HEK293 (cell line): ENCODE data around the gene HIC1.
A peak's percentile ranks its signal among the peaks of the same experiment; 100 is the strongest.

ENCODE experiments used
- KLF7 ChIP-seq: fragments of 450-650 bp; formaldehyde crosslinking; IDR thresholded peaks from 2 replicates; pipeline ENCODE4 v1.5.1; 2016; ENCODE audit warnings: missing biosample characterization, missing genetic modification characterization, borderline replicate concordance
- OSR2 ChIP-seq: fragments of 450-650 bp; formaldehyde crosslinking; IDR thresholded peaks from 2 replicates; pipeline ENCODE4 v1.5.1; 2016; ENCODE audit warnings: missing biosample characterization, missing genetic modification characterization
- OVOL3 ChIP-seq: fragments of 450-650 bp; formaldehyde crosslinking; IDR thresholded peaks from 2 replicates; pipeline ENCODE4 v1.5.1; 2016; ENCODE audit warnings: missing biosample characterization, missing genetic modification characterization
- SP2 ChIP-seq: fragments of 450-650 bp; formaldehyde crosslinking; IDR thresholded peaks from 2 replicates; pipeline ENCODE4 v1.5.1; 2016; ENCODE audit warnings: missing biosample characterization, missing genetic modification characterization
- ZBTB20 ChIP-seq: fragments of 450-650 bp; formaldehyde crosslinking; IDR thresholded peaks from 2 replicates; pipeline ENCODE4 v1.5.1; 2016; ENCODE audit warnings: missing biosample characterization, missing genetic modification characterization
- ZFP69B ChIP-seq: fragments of 450-650 bp; formaldehyde crosslinking; IDR thresholded peaks from 2 replicates; pipeline ENCODE4 v1.5.1; 2016; ENCODE audit warnings: missing biosample characterization, missing genetic modification characterization
- ZNF2 ChIP-seq: fragments of 450-650 bp; formaldehyde crosslinking; IDR thresholded peaks from 2 replicates; pipeline ENCODE4 v1.5.1; 2016; ENCODE audit warnings: missing biosample characterization, missing genetic modification characterization
- ZNF221 ChIP-seq: fragments of 450-650 bp; formaldehyde crosslinking; IDR thresholded peaks from 2 replicates; pipeline ENCODE4 v1.5.1; 2017; ENCODE audit warnings: missing biosample characterization, missing genetic modification characterization, borderline replicate concordance
- ZNF248 ChIP-seq: fragments of 450-650 bp; formaldehyde crosslinking; IDR thresholded peaks from 2 replicates; pipeline ENCODE4 v1.5.1; 2017; ENCODE audit warnings: missing biosample characterization, missing genetic modification characterization
- ZNF350 ChIP-seq: fragments of 450-650 bp; formaldehyde crosslinking; IDR thresholded peaks from 2 replicates; pipeline ENCODE4 v1.5.0; 2017; ENCODE audit warnings: missing biosample characterization, mild to moderate bottlenecking, missing genetic modification characterization
- ZNF423 ChIP-seq: fragments of 450-650 bp; formaldehyde crosslinking; IDR thresholded peaks from 2 replicates; pipeline ENCODE4 v1.5.1; 2016; ENCODE audit warnings: missing biosample characterization, missing genetic modification characterization
- ZNF561 ChIP-seq: fragments of 450-650 bp; IDR thresholded peaks from 2 replicates; pipeline ENCODE4 v1.5.1; 2018; ENCODE audit warnings: missing biosample characterization, missing genetic modification characterization, borderline replicate concordance
- ZNF610 ChIP-seq: fragments of 450-650 bp; formaldehyde crosslinking; IDR thresholded peaks from 2 replicates; pipeline ENCODE4 v1.5.1; 2016; ENCODE audit warnings: missing biosample characterization, missing genetic modification characterization, borderline replicate concordance
- ZNF623 ChIP-seq: fragments of 450-650 bp; formaldehyde crosslinking; IDR thresholded peaks from 2 replicates; pipeline ENCODE4 v1.5.1; 2016; ENCODE audit warnings: missing biosample characterization, missing genetic modification characterization
- ZNF777 ChIP-seq: fragments of 450-650 bp; formaldehyde crosslinking; IDR thresholded peaks from 2 replicates; pipeline ENCODE4 v1.5.1; 2017; ENCODE audit warnings: missing biosample characterization, missing genetic modification characterization, borderline replicate concordance
- ZNF792 ChIP-seq: fragments of 450-650 bp; formaldehyde crosslinking; IDR thresholded peaks from 2 replicates; pipeline ENCODE4 v1.5.1; 2016; ENCODE audit warnings: missing biosample characterization, missing genetic modification characterization
- ZNF830 ChIP-seq: fragments of 450-650 bp; IDR thresholded peaks from 2 replicates; pipeline ENCODE4 v1.5.0; 2018; ENCODE audit warnings: missing biosample characterization, missing genetic modification characterization, low read depth, mild to moderate bottlenecking, moderate library complexity
- ZSCAN30 ChIP-seq: fragments of 450-650 bp; IDR thresholded peaks from 2 replicates; pipeline ENCODE4 v1.5.1; 2018; ENCODE audit warnings: missing biosample characterization, mild to moderate bottlenecking, missing genetic modification characterization, moderate library complexity
- TF ChIP-seq, protein P1 (sequence below): fragments of 450-650 bp; formaldehyde crosslinking; IDR thresholded peaks from 2 replicates; pipeline ENCODE4 v1.5.1; 2016; ENCODE audit warnings: missing biosample characterization, missing genetic modification characterization
- TF ChIP-seq, protein P2 (sequence below): fragments of 450-650 bp; formaldehyde crosslinking; IDR thresholded peaks from 2 replicates; pipeline ENCODE4 v1.5.1; 2016; ENCODE audit warnings: missing biosample characterization, missing genetic modification characterization
- TF ChIP-seq, protein P3 (sequence below): fragments of 450-650 bp; formaldehyde crosslinking; IDR thresholded peaks from 2 replicates; pipeline ENCODE4 v1.5.1; 2016; ENCODE audit warnings: missing biosample characterization, missing genetic modification characterization
- TF ChIP-seq, protein P4 (sequence below): fragments of 450-650 bp; formaldehyde crosslinking; IDR thresholded peaks from 2 replicates; pipeline ENCODE4 v1.5.1; 2016; ENCODE audit warnings: missing biosample characterization, missing genetic modification characterization
- TF ChIP-seq, protein P5 (sequence below): fragments of 450-650 bp; formaldehyde crosslinking; IDR thresholded peaks from 2 replicates; pipeline ENCODE4 v1.5.1; 2017; ENCODE audit warnings: missing biosample characterization, missing genetic modification characterization
- TF ChIP-seq, protein P6 (sequence below): fragments of 450-650 bp; formaldehyde crosslinking; IDR thresholded peaks from 2 replicates; pipeline ENCODE4 v1.5.1; 2016; ENCODE audit warnings: missing biosample characterization, missing genetic modification characterization

HIC1 gene

DNA sequence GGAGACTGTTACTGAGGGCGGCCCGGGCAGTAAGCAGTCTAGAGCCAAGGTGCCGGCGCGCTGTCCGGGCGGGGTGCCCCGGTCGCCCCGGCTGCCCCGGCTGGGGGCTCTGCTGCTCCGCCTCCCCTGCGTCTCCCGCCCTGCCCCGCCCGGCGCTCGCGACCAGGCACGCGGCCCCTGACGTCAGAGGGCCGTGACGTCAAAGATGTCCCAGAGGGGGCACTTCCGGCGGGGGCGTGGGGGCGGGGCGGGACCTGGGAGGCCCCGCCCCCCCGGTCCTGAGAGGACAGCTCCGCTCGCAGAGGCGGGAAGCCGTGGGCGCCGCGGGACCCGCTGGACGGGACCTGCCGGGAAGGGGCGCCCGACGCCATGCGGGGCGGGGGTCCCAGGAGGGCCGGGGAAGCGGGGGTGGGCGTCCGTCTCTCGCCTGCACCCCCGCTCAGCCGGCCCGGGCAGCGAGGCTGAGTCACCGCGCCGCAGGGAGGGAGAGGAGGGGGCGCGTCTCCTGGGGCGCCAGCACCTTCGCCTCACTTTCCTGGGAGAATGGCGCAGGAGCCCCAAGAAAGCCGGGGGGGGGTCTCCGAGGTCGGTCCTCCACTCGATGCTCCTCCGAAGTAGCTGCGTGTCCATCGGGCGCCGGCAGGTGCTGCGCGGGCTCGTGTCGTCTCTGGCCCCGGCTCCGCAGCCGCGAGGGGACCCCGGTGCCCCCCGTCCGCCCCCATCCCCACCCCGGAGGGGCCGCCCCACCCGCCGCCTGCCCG is 4.4 kb upstream of the HIC1 start (continued):
- TF ChIP-seq, protein P1, sequence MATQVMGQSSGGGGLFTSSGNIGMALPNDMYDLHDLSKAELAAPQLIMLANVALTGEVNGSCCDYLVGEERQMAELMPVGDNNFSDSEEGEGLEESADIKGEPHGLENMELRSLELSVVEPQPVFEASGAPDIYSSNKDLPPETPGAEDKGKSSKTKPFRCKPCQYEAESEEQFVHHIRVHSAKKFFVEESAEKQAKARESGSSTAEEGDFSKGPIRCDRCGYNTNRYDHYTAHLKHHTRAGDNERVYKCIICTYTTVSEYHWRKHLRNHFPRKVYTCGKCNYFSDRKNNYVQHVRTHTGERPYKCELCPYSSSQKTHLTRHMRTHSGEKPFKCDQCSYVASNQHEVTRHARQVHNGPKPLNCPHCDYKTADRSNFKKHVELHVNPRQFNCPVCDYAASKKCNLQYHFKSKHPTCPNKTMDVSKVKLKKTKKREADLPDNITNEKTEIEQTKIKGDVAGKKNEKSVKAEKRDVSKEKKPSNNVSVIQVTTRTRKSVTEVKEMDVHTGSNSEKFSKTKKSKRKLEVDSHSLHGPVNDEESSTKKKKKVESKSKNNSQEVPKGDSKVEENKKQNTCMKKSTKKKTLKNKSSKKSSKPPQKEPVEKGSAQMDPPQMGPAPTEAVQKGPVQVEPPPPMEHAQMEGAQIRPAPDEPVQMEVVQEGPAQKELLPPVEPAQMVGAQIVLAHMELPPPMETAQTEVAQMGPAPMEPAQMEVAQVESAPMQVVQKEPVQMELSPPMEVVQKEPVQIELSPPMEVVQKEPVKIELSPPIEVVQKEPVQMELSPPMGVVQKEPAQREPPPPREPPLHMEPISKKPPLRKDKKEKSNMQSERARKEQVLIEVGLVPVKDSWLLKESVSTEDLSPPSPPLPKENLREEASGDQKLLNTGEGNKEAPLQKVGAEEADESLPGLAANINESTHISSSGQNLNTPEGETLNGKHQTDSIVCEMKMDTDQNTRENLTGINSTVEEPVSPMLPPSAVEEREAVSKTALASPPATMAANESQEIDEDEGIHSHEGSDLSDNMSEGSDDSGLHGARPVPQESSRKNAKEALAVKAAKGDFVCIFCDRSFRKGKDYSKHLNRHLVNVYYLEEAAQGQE (tag by site-specific recombination) = peak; percentile 55; the same call in 1 of the 2 replicates
- TF ChIP-seq ZNF350 (tag by site-specific recombination) = no peak
- TF ChIP-seq ZNF248 (tag by site-specific recombination) = no peak
- peak; percentile 58; the same call in 1 of the 2 replicates for TF ChIP-seq ZNF423 (tag by site-specific recombination)
- TF ChIP-seq, protein P2, sequence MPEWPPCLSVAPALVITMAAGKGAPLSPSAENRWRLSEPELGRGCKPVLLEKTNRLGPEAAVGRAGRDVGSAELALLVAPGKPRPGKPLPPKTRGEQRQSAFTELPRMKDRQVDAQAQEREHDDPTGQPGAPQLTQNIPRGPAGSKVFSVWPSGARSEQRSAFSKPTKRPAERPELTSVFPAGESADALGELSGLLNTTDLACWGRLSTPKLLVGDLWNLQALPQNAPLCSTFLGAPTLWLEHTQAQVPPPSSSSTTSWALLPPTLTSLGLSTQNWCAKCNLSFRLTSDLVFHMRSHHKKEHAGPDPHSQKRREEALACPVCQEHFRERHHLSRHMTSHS (tag by site-specific recombination) = no peak
- TF ChIP-seq SP2 (tag by site-specific recombination) = peak; percentile 57
- TF ChIP-seq, protein P3, sequence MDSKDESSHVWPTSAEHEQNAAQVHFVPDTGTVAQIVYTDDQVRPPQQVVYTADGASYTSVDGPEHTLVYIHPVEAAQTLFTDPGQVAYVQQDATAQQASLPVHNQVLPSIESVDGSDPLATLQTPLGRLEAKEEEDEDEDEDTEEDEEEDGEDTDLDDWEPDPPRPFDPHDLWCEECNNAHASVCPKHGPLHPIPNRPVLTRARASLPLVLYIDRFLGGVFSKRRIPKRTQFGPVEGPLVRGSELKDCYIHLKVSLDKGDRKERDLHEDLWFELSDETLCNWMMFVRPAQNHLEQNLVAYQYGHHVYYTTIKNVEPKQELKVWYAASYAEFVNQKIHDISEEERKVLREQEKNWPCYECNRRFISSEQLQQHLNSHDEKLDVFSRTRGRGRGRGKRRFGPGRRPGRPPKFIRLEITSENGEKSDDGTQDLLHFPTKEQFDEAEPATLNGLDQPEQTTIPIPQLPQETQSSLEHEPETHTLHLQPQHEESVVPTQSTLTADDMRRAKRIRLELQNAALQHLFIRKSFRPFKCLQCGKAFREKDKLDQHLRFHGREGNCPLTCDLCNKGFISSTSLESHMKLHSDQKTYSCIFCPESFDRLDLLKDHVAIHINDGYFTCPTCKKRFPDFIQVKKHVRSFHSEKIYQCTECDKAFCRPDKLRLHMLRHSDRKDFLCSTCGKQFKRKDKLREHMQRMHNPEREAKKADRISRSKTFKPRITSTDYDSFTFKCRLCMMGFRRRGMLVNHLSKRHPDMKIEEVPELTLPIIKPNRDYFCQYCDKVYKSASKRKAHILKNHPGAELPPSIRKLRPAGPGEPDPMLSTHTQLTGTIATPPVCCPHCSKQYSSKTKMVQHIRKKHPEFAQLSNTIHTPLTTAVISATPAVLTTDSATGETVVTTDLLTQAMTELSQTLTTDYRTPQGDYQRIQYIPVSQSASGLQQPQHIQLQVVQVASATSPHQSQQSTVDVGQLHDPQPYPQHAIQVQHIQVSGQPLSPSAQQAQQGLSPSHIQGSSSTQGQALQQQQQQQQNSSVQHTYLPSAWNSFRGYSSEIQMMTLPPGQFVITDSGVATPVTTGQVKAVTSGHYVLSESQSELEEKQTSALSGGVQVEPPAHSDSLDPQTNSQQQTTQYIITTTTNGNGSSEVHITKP = no peak
- TF ChIP-seq ZNF792 (tag by site-specific recombination) = no peak
- no peak for TF ChIP-seq ZNF2 (tag by site-specific recombination)
- TF ChIP-seq, protein P4, sequence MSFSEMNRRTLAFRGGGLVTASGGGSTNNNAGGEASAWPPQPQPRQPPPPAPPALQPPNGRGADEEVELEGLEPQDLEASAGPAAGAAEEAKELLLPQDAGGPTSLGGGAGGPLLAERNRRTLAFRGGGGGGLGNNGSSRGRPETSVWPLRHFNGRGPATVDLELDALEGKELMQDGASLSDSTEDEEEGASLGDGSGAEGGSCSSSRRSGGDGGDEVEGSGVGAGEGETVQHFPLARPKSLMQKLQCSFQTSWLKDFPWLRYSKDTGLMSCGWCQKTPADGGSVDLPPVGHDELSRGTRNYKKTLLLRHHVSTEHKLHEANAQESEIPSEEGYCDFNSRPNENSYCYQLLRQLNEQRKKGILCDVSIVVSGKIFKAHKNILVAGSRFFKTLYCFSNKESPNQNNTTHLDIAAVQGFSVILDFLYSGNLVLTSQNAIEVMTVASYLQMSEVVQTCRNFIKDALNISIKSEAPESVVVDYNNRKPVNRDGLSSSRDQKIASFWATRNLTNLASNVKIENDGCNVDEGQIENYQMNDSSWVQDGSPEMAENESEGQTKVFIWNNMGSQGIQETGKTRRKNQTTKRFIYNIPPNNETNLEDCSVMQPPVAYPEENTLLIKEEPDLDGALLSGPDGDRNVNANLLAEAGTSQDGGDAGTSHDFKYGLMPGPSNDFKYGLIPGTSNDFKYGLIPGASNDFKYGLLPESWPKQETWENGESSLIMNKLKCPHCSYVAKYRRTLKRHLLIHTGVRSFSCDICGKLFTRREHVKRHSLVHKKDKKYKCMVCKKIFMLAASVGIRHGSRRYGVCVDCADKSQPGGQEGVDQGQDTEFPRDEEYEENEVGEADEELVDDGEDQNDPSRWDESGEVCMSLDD = 0 out of 2 replicates have a peak, but pooled peaks have one; percentile 51
- TF ChIP-seq ZNF777 (tag by site-specific recombination) = no peak
- no peak for TF ChIP-seq ZFP69B (tag by site-specific recombination)
- no peak for TF ChIP-seq ZNF623 (tag by site-specific recombination)
- TF ChIP-seq, protein P5, sequence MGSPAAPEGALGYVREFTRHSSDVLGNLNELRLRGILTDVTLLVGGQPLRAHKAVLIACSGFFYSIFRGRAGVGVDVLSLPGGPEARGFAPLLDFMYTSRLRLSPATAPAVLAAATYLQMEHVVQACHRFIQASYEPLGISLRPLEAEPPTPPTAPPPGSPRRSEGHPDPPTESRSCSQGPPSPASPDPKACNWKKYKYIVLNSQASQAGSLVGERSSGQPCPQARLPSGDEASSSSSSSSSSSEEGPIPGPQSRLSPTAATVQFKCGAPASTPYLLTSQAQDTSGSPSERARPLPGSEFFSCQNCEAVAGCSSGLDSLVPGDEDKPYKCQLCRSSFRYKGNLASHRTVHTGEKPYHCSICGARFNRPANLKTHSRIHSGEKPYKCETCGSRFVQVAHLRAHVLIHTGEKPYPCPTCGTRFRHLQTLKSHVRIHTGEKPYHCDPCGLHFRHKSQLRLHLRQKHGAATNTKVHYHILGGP (tag by site-specific recombination) = no peak
- no peak for TF ChIP-seq ZBTB20 (tag by site-specific recombination)
- 0 out of 2 replicates have a peak, but pooled peaks have one; percentile 56 for TF ChIP-seq ZSCAN30 (tag by site-specific recombination)
- no peak for TF ChIP-seq ZNF830 (tag by site-specific recombination)
- TF ChIP-seq, protein P6, sequence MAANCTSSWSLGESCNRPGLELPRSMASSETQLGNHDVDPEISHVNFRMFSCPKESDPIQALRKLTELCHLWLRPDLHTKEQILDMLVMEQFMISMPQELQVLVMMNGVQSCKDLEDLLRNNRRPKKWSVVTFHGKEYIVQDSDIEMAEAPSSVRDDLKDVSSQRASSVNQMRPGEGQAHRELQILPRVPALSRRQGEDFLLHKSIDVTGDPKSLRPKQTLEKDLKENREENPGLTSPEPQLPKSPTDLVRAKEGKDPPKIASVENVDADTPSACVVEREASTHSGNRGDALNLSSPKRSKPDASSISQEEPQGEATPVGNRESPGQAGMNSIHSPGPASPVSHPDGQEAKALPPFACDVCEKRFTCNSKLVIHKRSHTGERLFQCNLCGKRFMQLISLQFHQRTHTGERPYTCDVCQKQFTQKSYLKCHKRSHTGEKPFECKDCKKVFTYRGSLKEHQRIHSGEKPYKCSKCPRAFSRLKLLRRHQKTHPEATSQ (tag by site-specific recombination) = no peak
- no peak for TF ChIP-seq KLF7 (tag by site-specific recombination)
- TF ChIP-seq ZNF221 = no peak
- no peak for TF ChIP-seq ZNF610
- TF ChIP-seq OVOL3 (tag by site-specific recombination) = no peak
- TF ChIP-seq ZNF561 (tag by site-specific recombination) = peak; percentile 29; the same call in 1 of the 2 replicates
- no peak for TF ChIP-seq OSR2
